Lower leg skin (tissue), 3 donors: ENCODE measurements around the gene AMOTL2.

Source experiments
- CTCF ChIP-seq, 3 donors: fragments of 450-650 bp; IDR thresholded peaks; one replicate each; pipeline ENCODE4 v1.5.1; 2016; ENCODE audit warnings: antibody characterized with exemption in 3 of 3, mild to moderate bottlenecking in 3 of 3, moderate library complexity in 2 of 3
- POLR2A ChIP-seq, 2 donors: fragments of 450-650 bp; IDR thresholded peaks; one replicate each; pipeline ENCODE4 v1.6.1; 2016 to 2017; ENCODE audit warnings: antibody characterized with exemption in 2 of 2, mild to moderate bottlenecking in 1 of 2, moderate library complexity in 1 of 2

DNA sequence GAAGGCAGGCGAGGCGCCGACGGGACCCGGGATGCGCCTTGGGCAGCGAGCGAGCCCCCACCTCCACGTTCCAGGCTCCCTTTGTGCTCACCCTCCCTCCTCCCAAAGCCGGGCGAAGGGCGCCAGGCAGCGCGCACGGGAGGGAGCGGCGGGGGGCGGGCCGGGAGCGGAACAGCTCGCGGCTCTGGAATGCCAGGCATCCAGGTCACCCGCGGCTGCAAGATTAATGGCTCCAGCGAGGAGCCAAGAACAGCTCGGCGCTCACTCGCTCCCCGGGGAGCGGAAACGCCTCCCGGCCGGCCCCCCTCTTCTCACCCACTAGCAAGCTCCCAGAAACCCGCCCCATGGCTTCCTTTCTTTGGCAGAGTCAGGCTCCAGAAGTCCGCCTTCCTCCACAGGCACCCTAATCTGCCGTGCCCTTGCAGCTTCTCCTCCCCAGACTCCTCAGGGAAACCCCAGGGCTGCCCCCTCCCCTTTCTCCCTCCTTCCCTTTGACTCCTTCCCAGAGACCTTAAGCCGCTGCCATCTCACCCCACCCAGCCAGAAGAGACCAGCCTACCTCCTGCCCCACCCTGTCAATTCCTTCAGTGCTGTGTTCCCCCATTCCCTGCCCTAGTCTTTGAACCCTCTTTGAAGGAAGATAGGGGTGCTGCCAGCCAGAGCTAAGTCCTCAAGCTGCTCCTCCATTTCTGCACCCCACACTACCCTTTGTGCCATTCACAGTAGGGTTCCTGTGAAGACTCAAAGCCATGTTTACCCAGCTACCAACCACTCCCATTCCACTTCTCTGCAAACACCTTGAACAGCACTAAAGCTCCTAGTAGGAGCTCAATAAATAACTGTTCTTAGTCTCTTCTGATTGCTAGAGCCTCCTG, 9.9 kb downstream of the AMOTL2 start:
- TF ChIP-seq CTCF (IDR thresholded peaks at IDR 0.05) (no peak), POLR2A (IDR thresholded peaks at IDR 0.05) (no peak)
